HG03575 (cell line): ENCODE results near the gene RHBDD1.

ENCODE experiments used
- ATAC-seq: cut with Tn5 transposase; IDR thresholded peaks from one replicate; pipeline ENCODE4 v1.9.1; 2021; ENCODE audit not compliant: unreplicated experiment, insufficient number of reproducible peaks, low FRiP score; ENCODE audit errors: extremely low read depth

RHBDD1 gene

DNA sequence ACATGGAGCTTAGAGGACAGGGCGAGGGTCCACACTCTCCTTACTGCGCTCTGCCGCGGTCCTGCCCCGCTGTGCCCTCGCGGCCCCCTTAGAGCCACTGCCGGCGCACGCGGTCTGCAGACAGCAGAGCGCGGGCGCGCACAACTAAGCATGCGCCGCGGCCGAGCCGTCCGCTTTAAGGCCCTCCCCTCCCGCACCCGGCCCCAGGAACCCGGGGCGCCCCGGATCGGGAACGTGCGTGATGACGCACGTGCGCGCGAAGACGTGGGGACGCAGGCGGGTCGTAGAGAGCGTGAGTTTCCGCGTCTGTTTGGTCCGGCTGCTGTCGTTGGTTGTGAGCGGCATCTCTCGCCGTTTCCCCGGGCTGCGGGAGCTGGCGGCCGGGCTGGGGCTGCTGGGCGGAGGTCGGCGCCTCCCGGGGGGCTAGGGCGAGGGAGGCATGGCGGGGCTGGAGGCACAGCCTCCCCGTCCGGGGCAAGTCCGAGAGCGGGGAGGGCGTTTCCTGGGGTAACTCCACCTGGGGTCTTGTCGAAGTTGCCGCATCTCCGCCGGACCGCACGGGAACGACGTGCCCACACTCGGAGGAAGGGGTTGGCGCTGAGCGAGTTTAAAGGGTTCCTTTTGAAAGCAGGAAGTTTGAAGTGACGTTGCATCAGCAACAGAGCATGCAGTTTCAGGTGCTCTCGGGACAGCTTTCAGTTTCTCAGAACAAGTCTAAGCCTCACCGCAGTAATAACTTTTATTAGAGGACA lies at the start of gene RHBDD1:
Gene RHBDD1 (plus strand): TSS at position 259 of the 752 bp plus-strand sequence. CDS start 28,640 bp downstream, outside the sequence.
- peak; percentile 92 for ATAC-seq

GRCh38 chr2:226788064-226788463 lies 47.8 kb upstream of the RHBDD1 start:
- no peak for ATAC-seq

GRCh38 chr2:226788881-226789490 lies 46.9 kb upstream of the RHBDD1 start:
- ATAC-seq, result no peak

DNA sequence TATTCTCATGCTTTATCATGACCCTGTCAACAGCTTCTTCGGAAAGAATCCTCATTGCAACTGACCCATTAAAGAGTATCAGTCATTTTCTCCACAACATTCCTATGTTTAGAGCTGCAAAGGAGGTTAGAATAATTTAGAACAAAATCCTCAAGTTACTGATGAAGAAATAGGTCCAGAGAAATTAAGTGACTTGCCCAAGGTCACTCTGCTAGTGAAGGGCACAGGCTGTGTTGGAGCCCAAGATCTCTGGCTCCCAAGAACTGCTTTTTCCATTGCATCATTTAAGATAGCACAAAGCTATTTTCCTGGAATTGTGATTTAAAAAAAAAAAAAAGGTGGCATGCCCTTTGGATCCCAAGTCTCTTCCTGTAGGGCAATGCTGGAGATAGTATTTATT lies 45.8 kb upstream of the RHBDD1 start:
- ATAC-seq, result no peak

GRCh38 chr2:226790431-226790830 lies 45.4 kb upstream of the RHBDD1 start:
- ATAC-seq, result no peak

DNA sequence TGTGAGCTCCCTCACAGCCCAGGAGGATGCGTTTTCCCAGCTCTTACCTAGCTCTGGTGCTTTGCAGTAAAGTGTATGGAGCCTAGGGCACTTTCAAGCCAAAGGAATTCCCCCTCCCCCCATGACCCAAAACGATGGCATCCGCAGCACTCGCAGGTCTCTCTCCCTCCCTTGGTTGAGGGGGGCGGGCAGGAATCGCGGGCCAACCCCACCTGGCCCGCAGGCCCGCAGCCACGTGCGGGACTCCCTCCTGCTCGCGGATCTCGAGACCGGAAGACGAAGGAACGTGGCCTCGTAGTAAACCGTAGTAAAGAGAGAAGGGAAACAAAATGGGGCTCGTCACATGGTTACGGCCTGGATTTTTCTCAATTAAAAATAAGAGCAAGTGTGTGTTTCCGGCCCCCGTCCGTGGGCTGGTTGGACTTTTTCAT lies 44.8 kb upstream of the RHBDD1 start:
- ATAC-seq, result peak; percentile 30

GRCh38 chr2:226791487-226792081 lies 44.3 kb upstream of the RHBDD1 start:
- ATAC-seq, result peak; percentile 80

DNA sequence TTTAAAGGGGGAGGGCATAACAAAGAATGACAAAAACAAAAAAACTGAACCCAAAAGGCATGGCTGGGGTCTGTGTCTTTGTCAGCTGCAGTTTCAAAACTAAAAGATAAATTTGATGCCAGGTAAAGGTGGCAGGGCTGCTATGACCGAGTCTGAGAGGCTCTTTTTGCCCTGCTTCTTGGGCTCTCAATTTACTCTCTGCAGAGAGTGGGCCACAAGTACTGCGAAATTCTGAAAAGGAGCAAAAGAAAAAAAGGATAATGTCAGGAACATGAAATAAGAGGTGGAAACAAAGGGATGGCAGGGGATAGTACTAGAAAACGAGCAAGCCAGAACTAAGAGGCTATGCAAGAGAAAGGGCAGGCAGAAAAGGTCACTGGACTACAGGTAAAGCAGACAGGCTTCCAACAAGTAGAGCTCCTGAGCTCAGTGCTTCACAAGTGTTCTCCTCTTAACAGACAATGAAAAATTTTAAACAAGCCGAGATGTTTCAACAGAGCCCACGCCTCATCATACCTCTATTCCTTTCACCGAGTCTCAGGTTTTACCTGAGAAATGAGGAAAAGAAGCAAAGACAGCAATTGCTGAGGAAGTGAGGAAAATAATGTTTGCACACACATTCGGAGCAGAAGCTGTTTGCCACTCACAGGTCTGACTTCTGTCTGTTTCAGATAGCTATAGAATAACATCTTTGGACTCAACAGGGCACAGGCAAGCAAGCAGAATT lies 43.5 kb upstream of the RHBDD1 start:
- ATAC-seq, result no peak

GRCh38 chr2:226793646-226794045 lies 42.2 kb upstream of the RHBDD1 start:
- ATAC-seq, result no peak

GRCh38 chr2:226794196-226794661 lies 41.6 kb upstream of the RHBDD1 start:
- no peak for ATAC-seq

- ATAC-seq, result no peak
Observed at GRCh38 chr2:226794751-226795171, 41.1 kb upstream of the RHBDD1 start.

DNA sequence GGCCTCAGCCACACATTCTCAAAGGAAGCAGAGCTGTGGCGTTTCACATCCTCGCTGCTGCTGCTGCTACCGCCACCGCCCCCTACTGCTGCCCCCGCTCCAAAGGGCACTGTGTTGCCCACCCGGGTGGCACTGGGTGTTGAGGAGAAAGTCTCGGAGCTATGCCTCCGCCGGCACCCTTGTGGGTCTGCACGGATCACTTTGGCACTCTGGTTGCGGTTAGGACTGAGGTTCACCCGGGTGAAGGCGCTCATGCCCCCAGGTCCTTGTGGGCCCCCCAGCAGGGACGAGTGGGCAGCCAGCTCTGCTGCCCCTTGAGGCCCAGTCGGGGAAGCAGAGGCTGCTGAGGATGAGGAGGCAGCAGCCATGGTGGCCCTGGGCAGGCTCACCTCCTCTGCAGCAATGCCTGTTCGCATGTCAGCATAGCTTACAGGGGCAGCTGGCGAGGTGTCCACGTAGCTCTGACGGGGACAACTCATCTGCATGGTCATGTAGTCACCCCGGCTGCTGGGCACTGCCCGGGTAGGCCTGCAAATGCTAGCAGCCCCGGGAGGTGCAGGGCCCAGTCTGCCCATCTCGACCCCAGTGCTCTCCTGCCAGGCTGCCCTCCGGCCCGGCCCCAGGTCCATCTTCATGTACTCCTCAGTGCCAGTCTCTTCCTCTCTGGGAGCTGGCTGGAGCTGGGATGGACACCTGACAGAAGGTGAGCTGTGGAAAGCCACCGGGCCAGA lies 40.4 kb upstream of the RHBDD1 start:
- ATAC-seq, result no peak

DNA sequence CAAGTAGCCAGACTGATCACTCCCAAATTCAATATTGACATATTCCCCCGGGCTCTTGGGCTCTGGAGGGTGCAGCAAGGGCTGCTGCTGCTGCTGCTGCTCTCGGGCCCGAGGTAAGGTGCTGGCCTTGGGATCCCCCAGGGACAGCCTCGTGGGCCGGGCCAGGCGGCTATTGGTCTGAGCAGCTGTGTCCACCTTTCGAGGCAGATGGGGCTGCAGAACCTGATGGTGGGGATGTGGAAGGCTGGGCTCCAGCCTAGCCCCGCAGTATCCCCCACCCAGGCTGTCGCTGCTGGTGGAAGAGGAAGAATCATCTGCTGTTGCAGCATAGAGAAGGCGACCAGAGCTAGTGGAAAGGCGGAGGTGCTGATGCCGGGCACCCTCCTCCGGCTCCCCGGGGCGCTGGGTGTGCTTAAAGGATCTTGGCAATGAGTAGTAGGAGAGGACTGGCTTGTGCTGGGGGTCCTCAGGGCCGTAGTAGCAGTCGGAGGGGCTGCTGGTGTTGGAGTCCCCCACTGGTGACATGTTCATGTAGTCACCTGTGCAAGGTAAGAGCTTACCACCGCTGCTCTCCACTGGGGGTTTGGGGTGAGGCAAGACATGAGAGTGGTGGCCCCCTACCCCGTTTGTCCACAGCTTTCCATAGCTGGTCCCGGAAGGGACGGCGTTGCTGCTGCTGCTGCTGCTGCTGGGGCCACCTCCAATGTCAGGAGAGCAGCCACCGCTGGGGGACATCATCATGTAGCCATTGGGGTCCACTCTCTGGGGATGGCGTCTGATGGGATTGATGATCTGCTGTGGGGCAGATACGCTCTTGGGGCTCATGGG lies 39.6 kb upstream of the RHBDD1 start:
- no peak for ATAC-seq

DNA sequence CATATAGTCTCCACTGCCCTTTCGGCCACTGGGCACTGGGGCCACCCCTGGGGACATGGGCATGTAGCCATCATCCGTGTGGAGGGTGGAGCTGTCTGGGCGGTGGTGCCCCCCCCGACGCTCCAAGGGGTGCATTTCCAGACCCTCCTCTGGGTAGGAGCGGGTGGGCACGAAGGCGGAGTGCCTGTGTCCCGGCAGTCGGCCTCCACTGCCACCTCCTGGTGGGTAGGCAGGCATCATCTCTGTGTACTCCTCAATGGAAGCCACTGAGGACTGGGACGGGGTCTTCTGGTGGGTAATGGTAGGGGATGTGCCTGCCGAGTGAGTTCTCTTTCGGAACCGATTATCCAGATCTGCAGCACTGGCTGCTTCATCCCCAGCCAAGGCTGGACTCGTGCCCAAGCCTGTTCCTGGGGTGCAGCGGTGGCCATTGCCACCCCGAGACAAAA lies 39.0 kb upstream of the RHBDD1 start:
- ATAC-seq, result no peak

DNA sequence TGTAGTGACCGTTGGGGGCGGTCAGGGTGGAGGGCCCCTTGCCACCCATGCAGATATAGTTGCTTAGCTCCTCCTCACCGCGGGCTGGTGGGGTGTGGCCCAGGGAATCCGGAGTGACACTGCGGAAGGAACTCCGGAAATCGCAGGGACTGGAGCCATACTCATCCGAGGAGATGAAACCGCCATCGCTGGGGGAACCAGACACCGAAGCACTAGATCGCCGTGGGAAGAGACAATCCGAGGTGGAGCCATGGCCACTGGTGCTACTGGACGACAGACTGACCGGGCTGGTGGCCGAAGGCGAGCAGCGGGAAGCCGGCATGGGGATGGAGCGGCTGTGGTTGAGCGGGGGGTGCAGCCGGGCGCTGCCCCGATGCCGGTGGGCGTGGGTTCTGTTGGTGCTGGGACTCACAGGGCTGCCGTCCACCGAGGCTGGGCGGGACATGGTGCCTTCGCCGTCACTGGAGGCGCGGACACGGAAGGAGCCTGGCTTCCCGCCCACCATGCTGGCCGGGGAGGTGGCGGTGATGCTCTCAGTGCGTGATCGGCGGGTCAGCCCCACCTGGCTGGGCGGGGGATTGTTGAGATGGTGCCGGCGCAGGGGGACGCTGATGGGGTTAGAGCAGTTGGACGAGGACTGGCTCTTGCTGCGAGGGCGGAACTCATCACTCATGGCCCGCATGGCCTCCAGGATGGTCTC lies 38.4 kb upstream of the RHBDD1 start:
- ATAC-seq, result no peak

- ATAC-seq, result no peak
Observed at GRCh38 chr2:226797989-226798421, 37.8 kb upstream of the RHBDD1 start.

GRCh38 chr2:226798422-226799210 lies 37.2 kb upstream of the RHBDD1 start:
- no peak for ATAC-seq
